Activated CD4-positive, alpha-beta T cell treated with anti-CD3 and anti-CD28 coated beads for 4 hours (primary cell): Measurements from ENCODE around the gene KIF1C.
"Not testable (repeated sequence)": the region's sequence is repeated elsewhere in the genome, so short reads cannot be mapped to it uniquely, and the experiment has no call there.

Experiments
- DNase-seq, 2 donors: peaks; one replicate each; pipeline ENCODE4 v3.0.0-alpha.2; 2020

Gene KIF1C

DNA sequence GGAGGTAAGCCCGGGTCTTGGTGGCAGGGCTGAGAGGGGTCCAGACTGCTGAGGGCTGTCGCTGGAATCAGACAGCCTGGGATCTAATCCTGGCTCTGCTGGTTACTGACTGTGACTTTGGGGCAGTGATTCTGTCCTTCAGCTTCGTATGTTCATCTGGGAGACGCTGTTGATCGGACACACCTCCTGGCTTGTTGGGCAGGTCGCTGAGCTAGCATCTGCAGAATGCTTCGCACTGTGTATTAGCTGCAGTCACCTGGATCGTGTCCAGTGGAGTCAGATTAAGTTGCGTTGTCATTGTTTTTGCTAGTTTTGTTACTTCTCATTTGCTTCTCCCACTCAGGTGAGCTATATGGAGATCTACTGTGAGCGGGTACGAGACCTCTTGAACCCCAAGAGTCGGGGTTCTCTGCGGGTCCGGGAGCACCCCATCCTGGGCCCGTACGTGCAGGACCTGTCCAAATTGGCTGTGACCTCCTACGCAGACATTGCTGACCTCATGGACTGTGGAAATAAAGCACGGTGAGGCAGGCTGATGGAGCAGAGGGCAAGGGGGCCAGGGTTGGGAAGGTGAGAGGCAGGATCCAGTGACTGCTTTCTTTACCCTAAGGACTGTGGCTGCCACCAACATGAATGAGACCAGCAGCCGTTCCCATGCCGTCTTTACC lies 4.5 kb downstream of the KIF1C start:
- DNase-seq, result no peak

DNA sequence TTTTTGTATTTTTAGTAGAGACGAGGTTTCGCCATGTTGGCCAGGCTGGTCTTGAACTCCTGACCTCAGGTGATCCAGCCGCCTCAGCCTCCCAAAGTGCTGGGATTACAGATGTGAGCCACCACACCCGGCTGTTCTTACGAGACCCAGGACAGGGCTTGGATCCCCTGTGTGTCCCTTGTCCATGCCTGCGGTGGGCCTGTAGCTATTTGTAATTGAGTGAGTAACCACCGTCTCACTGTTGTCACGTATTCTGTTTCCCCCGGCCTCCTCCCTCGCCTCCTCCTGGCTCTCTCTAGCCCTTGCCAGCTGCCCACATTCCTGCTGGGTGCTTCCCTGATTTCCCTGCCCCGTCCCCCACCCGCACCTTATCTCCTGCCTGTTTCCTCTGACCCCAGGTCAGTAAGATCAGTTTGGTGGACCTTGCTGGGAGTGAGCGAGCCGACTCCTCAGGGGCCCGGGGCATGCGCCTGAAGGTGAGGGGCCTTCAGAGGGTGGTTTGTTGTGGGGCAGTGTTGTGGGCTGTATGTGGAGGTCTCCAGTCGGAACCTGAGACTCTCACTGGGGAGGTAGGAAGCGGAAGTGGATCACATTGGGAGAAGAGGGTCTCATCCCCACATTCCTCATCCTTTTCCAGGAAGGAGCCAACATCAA lies 5.6 kb downstream of the KIF1C start:
- DNase-seq, result no peak

DNA sequence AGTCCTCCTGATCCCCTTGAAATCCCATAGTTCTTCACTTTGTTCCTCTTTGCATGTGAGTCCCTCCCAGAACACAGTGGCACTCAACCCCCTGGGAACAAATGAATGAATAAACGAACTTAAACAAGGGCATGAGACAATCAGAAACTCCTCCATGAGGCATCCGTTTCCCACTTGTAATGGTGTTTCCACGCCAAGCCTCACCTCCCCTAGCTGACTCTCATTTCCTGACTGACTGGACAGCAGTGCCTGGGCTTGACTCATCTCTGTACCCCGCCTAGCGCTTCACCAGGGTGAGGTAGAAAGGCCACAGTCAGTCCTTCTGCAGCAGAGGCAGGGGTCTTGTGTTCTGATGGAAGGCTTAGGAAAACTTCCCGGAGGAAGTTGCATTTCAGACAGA lies 14.2 kb downstream of the KIF1C start:
- no peak for DNase-seq

DNA sequence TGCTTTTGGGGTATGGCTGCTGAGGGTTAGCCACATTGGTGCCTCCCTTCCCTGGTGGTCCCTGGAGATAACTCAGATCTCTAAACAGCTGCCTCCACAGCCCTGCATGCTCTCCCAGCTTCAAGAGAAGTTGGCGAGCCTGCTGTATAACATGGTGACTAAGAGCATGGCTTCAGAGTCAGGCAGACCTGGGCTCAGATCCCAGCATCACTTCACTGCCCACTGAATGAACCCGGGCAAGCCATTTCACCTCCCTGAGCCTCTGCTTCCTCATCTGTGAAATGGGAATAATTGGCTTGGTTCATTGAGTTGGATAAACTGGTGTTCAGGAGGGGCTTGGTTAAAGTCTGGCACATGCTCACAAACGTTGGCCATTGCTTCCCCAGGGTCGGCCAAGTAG lies 16.6 kb downstream of the KIF1C start:
- DNase-seq, result no peak

DNA sequence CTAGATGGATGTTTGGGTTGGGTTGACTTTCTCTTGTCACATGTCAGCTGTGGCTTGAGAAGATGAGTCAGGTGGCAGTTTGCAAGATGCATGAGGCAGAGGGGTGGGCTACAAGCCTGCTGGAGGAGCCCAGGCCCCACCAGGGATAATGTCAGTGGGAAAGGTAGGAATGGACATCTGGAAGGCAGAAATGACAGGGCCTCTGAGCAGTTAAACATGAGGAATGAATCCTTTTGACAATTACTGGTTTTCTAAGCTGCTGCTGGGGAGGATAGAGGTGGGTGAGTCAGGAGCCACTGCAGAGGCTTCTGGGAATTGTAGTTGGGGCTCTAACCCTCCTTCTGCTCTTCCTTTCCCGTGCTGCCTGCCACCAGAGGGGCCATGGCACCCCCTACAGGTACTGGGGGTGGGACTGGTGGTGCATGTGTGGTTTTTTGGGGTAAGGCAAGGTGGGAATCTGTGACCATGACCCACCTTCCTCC lies 21.8 kb downstream of the KIF1C start:
- peak; percentile 33 to 43 for DNase-seq

DNA sequence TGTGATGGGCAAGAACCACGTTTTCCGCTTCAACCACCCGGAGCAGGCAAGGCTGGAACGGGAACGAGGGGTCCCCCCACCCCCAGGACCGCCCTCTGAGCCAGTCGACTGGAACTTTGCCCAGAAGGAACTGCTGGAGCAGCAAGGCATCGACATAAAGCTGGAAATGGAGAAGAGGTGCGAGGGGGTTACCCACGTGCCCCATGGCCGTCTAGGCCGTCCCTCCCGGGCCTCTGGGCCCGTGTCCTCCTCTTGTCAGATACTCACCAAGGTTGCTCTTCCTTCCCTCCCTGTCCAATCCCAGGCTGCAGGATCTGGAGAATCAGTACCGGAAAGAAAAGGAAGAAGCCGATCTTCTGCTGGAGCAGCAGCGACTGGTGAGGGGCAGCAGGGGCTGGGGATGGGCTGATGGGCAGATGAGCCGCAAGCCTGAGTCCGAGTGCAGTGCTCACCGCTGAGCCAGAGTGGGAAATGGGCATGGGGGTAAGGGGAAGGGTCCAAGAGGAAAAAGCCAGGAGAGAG lies 22.8 kb downstream of the KIF1C start:
- no peak for DNase-seq

DNA sequence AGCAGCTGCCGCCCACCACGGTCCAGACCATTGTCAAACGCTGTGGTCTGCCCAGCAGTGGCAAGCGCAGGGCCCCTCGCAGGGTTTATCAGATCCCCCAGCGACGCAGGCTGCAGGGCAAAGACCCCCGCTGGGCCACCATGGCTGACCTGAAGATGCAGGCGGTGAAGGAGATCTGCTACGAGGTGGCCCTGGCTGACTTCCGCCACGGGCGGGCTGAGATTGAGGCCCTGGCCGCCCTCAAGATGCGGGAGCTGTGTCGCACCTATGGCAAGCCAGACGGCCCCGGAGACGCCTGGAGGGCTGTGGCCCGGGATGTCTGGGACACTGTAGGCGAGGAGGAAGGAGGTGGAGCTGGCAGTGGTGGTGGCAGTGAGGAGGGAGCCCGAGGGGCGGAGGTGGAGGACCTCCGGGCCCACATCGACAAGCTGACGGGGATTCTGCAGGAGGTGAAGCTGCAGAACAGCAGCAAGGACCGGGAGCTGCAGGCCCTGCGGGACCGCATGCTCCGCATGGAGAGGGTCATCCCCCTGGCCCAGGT lies 24.5 kb downstream of the KIF1C start:
- DNase-seq, result no peak

DNA sequence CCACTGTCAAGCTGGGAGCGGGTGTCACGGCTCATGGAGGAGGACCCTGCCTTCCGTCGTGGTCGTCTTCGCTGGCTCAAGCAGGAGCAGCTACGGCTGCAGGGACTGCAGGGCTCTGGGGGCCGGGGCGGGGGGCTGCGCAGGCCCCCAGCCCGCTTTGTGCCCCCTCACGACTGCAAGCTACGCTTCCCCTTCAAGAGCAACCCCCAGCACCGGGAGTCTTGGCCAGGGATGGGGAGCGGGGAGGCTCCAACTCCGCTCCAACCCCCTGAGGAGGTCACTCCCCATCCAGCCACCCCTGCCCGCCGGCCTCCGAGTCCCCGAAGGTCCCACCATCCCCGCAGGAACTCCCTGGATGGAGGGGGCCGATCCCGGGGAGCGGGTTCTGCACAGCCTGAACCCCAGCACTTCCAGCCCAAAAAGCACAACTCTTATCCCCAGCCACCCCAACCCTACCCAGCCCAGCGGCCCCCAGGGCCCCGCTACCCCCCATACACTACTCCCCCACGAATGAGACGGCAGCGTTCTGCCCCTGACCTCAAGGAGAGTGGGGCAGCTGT lies 25.9 kb downstream of the KIF1C start:
- DNase-seq, result no peak

DNA sequence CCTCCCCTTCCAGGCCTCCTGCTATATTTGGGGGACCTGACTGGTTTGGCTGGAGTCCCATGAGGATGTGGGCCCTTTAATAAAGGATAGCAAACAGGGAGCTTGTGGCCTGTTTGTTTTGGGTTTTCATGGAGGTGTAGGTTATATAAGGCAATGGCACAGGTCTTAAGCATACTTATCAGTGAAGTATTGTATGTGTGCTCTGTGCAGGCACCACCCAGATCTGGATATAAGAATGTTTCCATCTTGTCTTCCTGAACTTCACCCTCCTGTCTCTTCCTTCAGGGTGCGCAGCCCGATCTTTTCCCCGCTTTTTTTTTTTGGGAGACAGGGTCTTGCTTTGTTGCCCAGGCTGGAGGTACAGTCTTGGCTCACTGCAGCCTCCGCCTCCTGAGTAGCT lies 26.9 kb downstream of the KIF1C start:
- DNase-seq, result no peak

DNA sequence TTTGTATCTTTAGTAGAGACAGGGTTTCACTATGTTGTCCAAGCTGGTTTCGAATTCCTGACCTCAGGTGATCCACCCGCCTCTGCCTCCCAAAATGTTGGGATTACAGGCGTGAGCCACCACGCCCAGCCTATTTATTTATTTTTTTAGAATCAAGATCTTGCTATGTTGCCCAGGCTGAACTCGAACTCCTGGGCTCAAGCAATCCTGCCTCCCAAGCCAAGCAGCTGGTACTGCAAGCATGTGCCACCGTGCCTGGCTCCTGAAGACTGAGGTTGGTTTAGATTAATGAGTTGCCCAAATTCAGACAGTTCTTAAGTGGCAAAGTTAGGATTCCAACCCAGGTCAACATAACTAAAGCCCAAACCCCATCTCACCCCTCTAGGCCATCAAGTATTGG lies 29.5 kb downstream of the KIF1C start:
- no peak for DNase-seq

DNA sequence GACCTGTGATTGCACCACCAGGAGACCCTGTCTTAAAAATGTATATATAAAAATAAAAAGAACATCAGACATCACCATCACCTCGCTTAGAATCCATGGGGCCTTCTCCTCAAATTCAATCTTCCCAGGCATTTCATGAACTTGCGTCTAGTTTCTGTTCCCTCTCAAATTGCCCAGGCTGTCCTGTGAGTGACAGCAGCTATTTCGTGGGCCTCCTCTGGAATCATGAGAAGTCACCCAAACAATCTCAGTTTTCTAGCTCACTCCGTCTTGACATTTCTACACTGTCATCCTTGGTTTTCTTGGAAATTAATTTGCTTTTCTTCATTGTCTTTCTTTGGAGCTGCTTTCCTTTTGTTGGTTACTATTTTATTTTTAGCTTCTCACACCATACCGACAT lies 30.2 kb downstream of the KIF1C start:
- no peak for DNase-seq

DNA sequence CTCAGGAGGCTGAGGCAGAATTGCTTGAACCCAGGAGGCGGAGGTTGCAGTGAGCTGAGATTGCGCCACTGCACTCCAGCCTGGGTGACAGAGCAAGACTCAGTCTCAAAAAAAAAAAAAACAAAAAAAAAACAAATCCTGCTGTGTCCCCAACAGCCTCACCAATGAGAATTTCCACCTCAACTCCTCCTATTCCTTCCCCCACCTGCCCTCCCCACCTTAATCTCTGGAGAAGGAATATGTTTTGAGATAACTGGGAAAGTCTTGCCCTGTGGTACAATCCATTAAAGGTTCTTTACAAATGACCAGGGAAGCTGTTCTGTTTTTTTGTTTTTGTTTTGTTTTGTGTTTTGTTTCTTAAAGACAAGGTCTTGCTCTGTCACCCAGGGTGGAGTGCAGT lies 32.4 kb downstream of the KIF1C start:
- DNase-seq, result not testable (repeated sequence)

DNA sequence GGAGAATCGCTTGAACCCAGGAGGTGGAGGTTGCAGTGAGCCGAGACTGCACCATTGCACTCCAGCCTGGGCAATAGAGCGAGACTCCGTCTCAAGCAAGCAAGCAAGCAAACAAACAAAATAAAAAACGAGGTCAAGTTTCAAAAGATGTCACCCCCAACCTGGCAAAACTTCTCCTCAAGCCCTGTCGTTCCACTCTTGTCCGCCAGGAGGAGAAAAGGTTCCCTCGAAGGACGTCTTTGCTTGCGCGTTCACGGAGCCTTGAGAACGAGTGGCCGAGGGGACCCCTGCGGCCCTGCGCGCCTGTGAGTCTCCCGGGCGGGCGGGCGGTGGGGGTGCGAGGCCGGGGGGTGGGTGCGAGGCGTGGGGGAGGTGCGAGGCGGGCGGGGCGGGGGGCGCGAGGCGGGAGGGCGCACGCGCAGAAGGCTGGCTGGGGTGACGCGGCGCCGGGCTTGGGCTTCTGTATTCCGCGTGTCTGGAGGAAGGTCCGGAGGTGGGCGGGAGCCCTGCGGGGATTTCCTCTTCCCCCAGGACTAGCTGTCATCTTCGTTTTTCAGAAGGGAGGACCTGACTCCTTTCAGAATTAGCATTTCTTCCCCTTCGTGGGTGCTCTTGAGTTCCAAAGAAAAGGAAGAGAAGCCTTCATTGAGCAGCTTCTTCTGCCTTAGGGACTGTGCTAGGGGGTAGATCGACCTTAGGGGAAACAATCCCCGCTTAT lies 33.8 kb downstream of the KIF1C start:
- DNase-seq, result peak; percentile 85 to 87

DNA sequence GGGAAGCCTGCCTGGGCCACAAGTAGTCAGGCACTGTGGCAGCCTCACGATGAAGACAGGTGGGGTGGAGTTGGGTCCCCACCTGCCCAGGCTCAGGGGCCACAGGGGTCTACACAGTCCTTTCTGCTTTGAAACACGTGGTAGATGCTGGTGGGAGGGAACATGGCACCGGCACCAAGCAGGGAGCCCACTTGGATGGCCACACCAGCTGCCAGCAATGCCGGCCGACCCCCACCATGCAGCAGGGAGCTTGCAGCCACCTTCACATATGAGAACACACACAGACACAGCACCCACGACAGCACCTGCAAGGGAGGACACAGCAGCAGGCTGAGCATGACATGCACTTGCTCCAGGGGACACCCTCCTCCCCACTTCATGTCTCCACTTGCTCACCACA lies 35.1 kb downstream of the KIF1C start:
- DNase-seq, result no peak

DNA sequence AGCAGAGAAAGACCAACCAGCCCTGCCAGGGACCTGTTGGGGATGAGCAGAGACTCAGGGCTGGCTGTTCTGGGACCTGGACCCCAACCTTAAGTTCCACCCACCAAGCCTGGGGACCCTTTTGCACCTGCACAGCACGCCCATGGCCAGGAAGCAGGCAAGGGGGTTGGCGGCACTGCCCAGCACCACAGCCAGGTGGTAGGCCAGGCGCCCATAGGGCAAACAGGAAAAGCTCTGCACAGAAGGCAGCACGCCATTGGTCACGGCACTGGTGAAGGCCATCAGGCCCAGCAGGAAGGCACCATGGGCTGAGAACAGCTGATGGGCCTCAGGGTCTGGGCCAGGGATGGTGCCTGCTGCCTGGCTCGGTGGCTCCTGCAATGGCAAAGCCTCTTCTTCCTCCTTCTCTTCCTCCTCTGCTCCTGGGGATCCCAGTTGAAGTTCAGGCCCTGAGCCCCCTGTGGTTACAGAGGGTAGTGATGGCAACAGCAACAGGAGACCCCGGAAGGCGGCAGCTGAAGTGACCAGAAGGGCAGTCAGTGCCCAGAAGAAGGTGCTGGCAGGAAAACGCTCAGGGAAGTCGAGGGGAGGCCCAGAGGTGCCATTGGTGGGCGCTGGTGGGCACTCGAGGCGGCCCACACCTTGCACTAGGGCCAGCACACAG lies 35.7 kb downstream of the KIF1C start:
- DNase-seq, result no peak

DNA sequence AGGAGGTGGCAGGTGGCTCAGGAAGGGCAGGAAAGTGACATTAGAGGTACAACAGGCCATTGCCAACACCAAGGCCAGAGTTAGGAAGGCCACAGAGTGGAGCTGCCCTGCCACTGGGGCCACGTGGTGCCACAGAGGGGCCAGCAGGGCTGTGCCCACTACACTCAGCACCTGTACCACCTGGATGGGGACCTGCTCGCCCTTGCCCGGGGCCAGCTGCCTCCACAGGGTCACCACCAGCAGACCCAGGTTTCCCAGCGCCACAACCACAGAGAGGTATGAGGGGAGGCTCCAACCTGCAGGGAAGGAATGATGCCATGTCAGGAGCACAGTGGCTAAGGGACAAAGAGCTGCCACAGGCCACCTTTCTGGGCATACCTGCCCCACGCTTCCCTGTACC lies 36.3 kb downstream of the KIF1C start:
- DNase-seq, result no peak

DNA sequence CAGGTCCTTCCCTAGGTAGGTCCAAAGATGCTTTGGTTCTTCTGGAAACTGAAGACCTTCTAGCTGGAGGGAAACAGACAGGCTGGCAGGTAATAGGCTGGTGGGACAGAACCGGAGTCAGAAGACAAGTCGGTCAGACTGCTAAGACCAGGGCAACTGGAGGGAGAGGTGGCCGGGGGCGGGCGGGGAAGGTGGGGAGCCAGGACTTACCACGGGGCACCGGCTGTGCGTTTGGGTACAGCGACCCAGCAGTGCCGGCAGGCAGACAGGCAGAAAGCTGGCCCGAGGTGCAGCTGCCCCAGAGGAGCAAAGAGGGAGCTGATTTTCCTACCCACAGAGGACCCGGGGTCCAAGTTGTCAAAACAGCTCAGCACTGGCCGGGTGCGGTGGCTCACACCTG lies 36.9 kb downstream of the KIF1C start:
- no peak for DNase-seq

DNA sequence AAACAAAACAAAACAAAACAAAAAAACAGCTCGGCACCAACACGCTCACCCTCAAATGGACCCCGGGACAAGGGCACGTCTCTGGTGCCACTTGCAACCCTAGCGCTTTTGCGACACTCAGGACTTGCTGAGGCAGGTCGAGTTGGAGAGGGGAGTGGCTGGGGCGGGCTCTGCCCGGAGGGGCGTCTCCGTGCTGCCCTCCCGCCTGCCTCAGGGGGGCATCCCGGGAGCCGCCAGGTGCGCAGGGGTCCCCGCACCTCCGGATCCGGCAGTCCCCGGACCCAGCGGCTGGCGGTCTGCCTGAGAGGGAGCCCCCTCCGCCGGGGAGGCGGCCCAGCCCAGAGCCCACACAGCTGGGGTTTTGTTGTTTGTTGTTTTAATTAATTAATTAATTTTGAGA lies 37.6 kb downstream of the KIF1C start, which contains the start of gene SLC52A1:
Gene SLC52A1, minus strand, starts transcription at position 112 of the 400 bp plus-strand sequence. CDS start 820 bp downstream, outside the sequence.
- DNase-seq, result no peak

DNA sequence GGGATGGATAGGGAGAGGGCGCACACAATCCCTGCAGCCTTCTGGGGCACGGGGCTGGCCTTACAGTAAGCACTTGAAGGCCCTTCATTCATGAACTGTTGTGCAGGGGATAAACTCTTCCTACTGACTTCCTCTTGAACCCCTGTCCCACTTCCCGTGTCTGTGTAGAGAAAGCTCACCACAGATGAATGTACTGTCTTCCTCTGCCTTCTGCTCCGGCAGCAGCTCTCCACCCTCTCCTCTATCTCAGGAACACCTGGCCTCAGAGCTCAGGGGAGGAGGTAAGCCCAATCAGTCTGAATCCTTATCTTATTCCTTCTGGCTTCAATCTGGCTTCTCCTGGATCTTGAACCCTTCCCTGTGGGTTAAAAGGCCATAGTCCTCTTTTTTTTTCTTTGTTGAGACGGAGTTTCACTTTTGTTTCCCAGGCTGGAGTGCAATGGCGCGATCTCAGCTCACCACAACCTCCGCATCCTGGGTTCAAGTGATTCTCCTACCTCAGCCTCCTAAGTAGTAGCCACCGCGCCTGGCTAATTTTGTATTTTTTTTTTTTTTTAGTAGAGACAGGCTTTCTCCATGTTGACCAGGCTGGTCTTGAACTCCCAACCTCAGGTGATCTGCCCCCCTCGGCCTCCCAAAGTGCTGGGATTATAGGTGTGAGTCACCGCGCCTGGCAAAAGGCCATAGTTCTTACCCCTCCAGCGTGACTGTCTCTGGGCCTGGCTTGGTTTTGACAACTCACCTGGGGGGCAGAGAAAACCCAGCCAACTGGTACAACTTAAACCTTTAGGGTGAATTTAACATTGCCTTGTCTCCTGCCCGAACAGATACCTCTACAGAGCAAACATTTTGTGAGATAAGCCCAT lies 44.6 kb downstream of the KIF1C start:
- peak; percentile 41 to 47 for DNase-seq

DNA sequence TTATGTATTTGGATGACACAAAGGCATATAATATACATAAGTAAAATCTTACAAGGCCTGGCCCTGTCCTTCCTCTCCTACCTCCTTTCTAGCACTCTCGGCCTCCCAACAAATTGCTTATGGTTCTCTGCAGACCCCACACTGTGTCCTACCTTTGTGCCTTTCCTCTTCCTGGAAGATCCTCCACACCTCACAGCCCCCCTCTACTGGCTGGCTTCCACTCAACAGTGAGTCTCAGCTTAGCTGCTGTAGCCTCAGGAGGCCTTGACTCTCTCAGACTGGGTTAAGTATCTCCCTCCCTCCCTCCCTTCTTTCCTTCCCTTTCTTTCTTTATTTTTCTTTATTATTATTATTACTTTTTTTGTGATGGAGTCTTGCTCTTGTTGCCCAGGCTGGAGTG lies 45.8 kb downstream of the KIF1C start:
- DNase-seq, result no peak

DNA sequence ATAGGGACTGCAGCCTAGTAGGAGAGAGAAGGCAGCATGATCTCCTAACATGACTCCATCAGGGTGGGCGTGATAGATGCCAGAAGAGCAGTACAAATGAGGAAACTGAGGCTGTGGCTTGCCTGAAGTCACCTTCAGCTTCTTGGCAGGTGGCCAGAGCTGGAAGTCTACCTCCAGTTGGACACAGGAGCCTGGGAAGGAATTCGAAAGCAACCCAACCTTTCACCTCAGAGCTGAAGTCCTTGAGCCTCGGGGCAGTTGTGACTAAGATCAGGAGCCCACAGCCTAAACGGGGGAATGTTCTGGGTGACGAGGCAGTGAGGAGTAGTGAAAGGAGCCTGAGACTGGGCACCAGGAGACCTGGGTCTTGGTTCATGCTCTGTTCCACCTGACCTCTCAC lies 46.9 kb downstream of the KIF1C start:
- no peak for DNase-seq

DNA sequence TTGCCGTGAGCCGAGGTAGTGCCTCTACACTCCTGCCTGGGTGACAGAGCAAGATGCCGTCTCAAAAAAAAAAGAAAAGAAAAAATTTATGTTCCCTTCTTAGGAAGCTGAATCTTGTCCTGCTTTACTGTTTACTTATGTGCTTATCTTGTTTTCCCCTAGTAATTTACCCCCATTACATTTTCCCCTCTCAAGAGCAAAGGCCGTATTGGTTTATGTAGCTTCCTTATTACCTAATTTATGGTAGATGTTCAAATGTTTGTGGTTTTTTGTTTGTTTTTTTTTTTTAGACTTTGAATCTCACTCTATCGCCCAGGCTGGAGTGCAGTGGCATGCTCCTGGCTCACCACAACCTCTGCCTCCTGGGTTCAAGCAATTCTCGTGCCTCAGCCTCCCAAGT lies 47.7 kb downstream of the KIF1C start:
- no peak for DNase-seq
